ENCODE data around the gene TBX10. TPM values are rescaled to one million over a fixed set of nuclear protein-coding genes. Genes with fewer than 3 reads are reported as not detected.

TBX10 gene
- total RNA-seq, 1 donor from 2014 or later = not detected

DNA sequence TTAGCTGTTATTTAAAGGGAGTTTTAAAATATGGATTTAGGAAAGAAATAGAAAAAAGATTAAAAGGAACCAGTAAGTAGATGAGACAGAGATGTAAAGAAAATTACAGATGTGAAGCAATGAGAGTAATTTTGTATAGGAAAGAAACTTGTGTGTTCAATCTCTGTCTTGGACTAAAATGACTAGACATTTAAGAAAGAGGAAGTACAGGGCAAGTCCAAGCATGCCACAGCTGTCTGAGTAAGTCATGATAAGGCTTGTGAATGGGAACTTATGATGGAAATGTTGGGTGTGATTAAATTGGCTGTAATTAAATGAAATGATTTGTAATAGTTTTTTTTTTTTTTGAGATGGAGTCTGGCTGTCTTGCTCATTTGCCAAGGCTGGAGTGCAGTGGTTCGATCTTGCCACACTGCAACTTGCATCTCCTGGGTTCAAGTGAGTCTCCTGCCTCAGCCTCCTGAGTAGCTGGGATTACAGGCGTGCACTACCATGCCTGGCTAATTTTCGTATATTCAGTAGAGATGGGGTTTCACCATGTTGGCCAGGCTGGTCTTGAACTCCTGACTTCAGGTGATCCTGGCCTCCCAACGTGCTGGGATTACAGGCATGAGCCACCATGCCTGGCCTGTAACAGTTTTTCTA lies 16.8 kb upstream of the TBX10 start:
- Mint-ChIP-seq H3K9me3 (ENCODE audit: low read depth) (peaks cover 4% of the 10 kb centered on the region), H3K27me3 (ENCODE audit: low read depth) (peaks cover 14% of the 10 kb centered on the region)
- TF ChIP-seq, protein P1, sequence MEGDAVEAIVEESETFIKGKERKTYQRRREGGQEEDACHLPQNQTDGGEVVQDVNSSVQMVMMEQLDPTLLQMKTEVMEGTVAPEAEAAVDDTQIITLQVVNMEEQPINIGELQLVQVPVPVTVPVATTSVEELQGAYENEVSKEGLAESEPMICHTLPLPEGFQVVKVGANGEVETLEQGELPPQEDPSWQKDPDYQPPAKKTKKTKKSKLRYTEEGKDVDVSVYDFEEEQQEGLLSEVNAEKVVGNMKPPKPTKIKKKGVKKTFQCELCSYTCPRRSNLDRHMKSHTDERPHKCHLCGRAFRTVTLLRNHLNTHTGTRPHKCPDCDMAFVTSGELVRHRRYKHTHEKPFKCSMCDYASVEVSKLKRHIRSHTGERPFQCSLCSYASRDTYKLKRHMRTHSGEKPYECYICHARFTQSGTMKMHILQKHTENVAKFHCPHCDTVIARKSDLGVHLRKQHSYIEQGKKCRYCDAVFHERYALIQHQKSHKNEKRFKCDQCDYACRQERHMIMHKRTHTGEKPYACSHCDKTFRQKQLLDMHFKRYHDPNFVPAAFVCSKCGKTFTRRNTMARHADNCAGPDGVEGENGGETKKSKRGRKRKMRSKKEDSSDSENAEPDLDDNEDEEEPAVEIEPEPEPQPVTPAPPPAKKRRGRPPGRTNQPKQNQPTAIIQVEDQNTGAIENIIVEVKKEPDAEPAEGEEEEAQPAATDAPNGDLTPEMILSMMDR (IDR thresholded peaks at IDR 0.05) = no peak

DNA sequence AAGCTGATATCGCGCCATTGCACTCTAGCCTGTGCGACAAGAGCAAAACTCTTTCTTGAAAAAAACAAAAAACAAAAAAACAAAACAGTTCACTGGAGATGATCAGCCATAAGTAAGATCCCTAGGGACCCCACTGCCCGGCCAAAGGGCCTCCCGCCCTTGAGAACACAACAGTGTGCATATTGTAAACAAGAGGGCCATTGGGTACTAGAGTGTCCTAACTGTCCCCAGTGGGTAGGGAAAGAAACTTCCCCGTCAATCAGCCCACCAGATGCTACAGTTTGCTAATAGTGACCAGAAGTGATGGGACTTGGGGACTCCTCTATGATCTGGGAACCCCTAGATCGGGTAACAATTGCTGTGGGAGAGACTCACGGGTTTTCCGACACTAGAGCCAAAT lies 14.7 kb upstream of the TBX10 start:
- Mint-ChIP-seq H3K36me3 (ENCODE audit: low read depth) (no peaks in the 10 kb centered on the region), H3K27me3 (ENCODE audit: low read depth) (peaks cover 13% of the 10 kb centered on the region), H3K4me3 (ENCODE audit: unreplicated experiment) (no peak overlapping the region), H3K27ac (ENCODE audit: unreplicated experiment) (no peak overlapping the region), H3K4me1 (ENCODE audit: low read depth) (no peaks in the 10 kb centered on the region), H3K9me3 (ENCODE audit: low read depth) (peaks cover 4% of the 10 kb centered on the region)
- DNase-seq (ENCODE audit: low spot score) = peak; percentile 19
- TF ChIP-seq, protein P1 (IDR thresholded peaks at IDR 0.05) = no peak

More for the DNA sequence above, 16.8 kb upstream of the TBX10 start:
- DNase-seq (ENCODE audit: low spot score) = no peak
- Mint-ChIP-seq H3K36me3 (ENCODE audit: low read depth) (no peaks in the 10 kb centered on the region), H3K4me3 (ENCODE audit: unreplicated experiment) (no peak overlapping the region), H3K27ac (ENCODE audit: unreplicated experiment) (no peak overlapping the region), H3K4me1 (ENCODE audit: low read depth) (no peaks in the 10 kb centered on the region)

GRCh38 chr11:67652965-67653845 lies 13.6 kb upstream of the TBX10 start:
- H3K36me3 Mint-ChIP-seq (ENCODE audit: low read depth) = no peaks in the 10 kb centered on the region

DNA sequence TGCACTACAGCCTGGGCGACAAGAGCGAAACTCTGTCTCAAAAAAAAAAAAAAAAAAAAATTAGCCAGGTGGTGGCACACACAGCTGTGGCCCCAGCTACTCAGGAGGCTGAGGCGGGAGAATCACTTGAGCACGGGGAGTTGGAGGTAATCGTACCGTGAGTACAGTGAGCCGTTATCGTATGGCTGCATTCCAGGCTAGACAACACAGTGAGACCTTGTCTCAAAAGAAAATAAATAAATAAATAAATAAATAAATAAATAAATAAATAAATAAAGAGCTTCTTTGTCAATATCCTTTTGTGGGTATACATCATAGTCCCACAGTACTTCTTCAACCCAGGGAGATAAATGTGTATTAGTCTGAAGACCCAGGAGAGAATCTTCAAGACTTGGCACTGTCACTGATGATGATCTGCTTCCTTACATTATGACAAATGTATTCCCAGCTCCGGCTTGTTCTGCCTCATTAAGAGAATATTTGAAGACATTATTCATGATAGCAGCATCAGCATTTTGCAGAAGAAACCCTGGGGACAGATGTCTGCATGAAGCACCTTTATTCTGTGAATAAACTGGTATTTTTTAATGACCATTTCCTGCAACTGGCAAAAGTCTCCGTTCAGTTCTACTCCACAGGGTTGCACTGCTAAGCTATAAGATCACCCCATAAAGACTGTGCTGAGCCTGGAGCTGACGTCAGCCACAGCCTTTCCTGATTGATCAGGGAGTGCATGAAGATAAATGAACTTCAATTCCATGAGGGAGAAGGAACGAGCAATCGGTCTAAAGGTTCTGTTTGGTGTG lies 12.6 kb upstream of the TBX10 start:
- TF ChIP-seq, protein P1 (IDR thresholded peaks at IDR 0.05) = no peak
- peak; percentile 4 for DNase-seq (ENCODE audit: low spot score)
- H3K27ac Mint-ChIP-seq (ENCODE audit: unreplicated experiment) = no peak overlapping the region
- H3K9me3 Mint-ChIP-seq (ENCODE audit: low read depth) = peaks cover 4% of the 10 kb centered on the region
- H3K4me3 Mint-ChIP-seq (ENCODE audit: unreplicated experiment) = no peak overlapping the region
- no peaks in the 10 kb centered on the region for H3K4me1 Mint-ChIP-seq (ENCODE audit: low read depth)
- H3K36me3 Mint-ChIP-seq (ENCODE audit: low read depth) = no peaks in the 10 kb centered on the region
- peaks cover 13% of the 10 kb centered on the region for H3K27me3 Mint-ChIP-seq (ENCODE audit: low read depth)

More at GRCh38 chr11:67652965-67653845, 13.6 kb upstream of the TBX10 start:
- Mint-ChIP-seq H3K27me3 (ENCODE audit: low read depth) (peaks cover 13% of the 10 kb centered on the region), H3K9me3 (ENCODE audit: low read depth) (peaks cover 4% of the 10 kb centered on the region), H3K4me1 (ENCODE audit: low read depth) (no peaks in the 10 kb centered on the region), H3K4me3 (ENCODE audit: unreplicated experiment) (no peak overlapping the region), H3K27ac (ENCODE audit: unreplicated experiment) (no peak overlapping the region)
- peak; percentile 30 for DNase-seq (ENCODE audit: low spot score)
- TF ChIP-seq, protein P1 (IDR thresholded peaks at IDR 0.05) = no peak
